Sigmoid colon (tissue), 4 donors: Measurements from ENCODE around the gene TNRC6A.

Experiments used
- CTCF ChIP-seq, 4 experiments: fragments of 450-650 bp in 3 of 4; fragments of 200-600 bp in 1 of 4; IDR thresholded peaks; one replicate each; pipeline ENCODE4 v1.5.1; 2016 to 2019; ENCODE audit warnings: antibody characterized with exemption in 4 of 4, mild to moderate bottlenecking in 3 of 4, moderate library complexity in 2 of 4
- EP300 ChIP-seq, 4 donors: sonication (generic); formaldehyde crosslinking; IDR thresholded peaks; one replicate each; pipeline ENCODE4 v1.6.1; 2017; ENCODE audit warnings: antibody characterized with exemption in 4 of 4
- POLR2A ChIP-seq, 2 donors: fragments of 450-650 bp; IDR thresholded peaks; one replicate each; pipeline ENCODE4 v1.6.1; 2016; ENCODE audit warnings: antibody characterized with exemption in 2 of 2, mild to moderate bottlenecking in 2 of 2, moderate library complexity in 2 of 2
- POLR2AphosphoS5 ChIP-seq, 4 donors: sonication (generic); formaldehyde crosslinking; IDR thresholded peaks; one replicate each; pipeline ENCODE4 v1.6.1; 2017; ENCODE audit warnings: antibody characterized with exemption in 4 of 4

GRCh38 chr16:24717411-24717810, 12.0 kb upstream of the TNRC6A start:
- TF ChIP-seq POLR2A (IDR thresholded peaks at IDR 0.05) (no peak), CTCF (IDR thresholded peaks at IDR 0.05) (no peak), EP300 (IDR thresholded peaks at IDR 0.05) (no peak), POLR2AphosphoS5 (IDR thresholded peaks at IDR 0.05) (no peak)
